B cell (primary cell): ENCODE results near the gene OSBPL5. TPM values are rescaled to one million over a fixed set of nuclear protein-coding genes. Genes with fewer than 3 reads are reported as not detected.

Experiments used
- ATAC-seq: fragments of 200-7000 bp; cut with Tn5 transposase; one replicate; pipeline ENCODE4 v1.10.0; 2021; ENCODE audit warnings: low read depth, mild to moderate bottlenecking, moderate number of reproducible peaks, moderate library complexity
- CTCF ChIA-PET: fragments of 350-600 bp; sonication (Branson Sonifier 250); formaldehyde crosslinking; loops from one replicate; lab custom pipeline; 2021; ENCODE audit warnings: antibody characterized with exemption, inconsistent platforms; lab: Charles Lee
- POLR2A ChIA-PET: fragments of 350-600 bp; sonication (Branson Sonifier 250); formaldehyde crosslinking; loops from one replicate; lab custom pipeline; 2021; ENCODE audit warnings: antibody characterized with exemption; lab: Charles Lee
- DNase-seq: peaks from one replicate; pipeline ENCODE4 v3.0.0; 2013
- H2AFZ ChIP-seq: 2 replicates; pipeline ENCODE4 v1.6.1; 2012; ENCODE audit warnings: mild to moderate bottlenecking, low read depth, low read length; ENCODE audit not compliant: insufficient read depth, poor library complexity, severe bottlenecking
- H3K27ac ChIP-seq, 2 donors: 1 replicate in 1 of 2; 2 replicates in 1 of 2; pipeline ENCODE4 v1.5.1; 2012 to 2013; ENCODE audit warnings: low read length in 2 of 2, mild to moderate bottlenecking in 2 of 2, moderate library complexity in 1 of 2
- H3K27me3 ChIP-seq, 4 experiments: fragments of 200-600 bp in 1 of 4; sonication (generic) in 1 of 4; replicated peaks in 1 of 4; 1 replicate in 2 of 4; 2 replicates in 2 of 4; pipeline versions ENCODE4 v1.6.1 to v1.7.0; 2013 to 2016; ENCODE audit warnings: low read length in 3 of 4, mild to moderate bottlenecking in 2 of 4, mixed read lengths in 1 of 4, moderate library complexity in 1 of 4; ENCODE audit not compliant: insufficient read depth in 4 of 4, control insufficient read depth in 3 of 4; ENCODE audit errors: control extremely low read depth in 1 of 4
- H3K36me3 ChIP-seq, 2 experiments: replicated peaks in 1 of 2; 1 replicate in 1 of 2; 2 replicates in 1 of 2; pipeline versions ENCODE4 v1.6.1 to v1.7.1; 2013; ENCODE audit warnings: low read length in 1 of 2; ENCODE audit not compliant: insufficient read depth in 2 of 2, control insufficient read depth in 1 of 2; ENCODE audit errors: control extremely low read depth in 1 of 2, extremely low read depth in 1 of 2
- H3K4me1 ChIP-seq, 2 donors: fragments of 200-600 bp in 1 of 2; sonication (generic) in 1 of 2; 1 replicate in 1 of 2; 2 replicates in 1 of 2; pipeline versions ENCODE4 v1.5.1 to v1.6.1; 2013 to 2017; ENCODE audit warnings: low read length in 2 of 2; ENCODE audit not compliant: control insufficient read depth in 2 of 2, insufficient read depth in 2 of 2
- H3K4me2 ChIP-seq: replicated peaks from 2 replicates; pipeline ENCODE3; 2012; ENCODE audit warnings: mild to moderate bottlenecking, low read depth, low read length; ENCODE audit not compliant: poor library complexity, severe bottlenecking
- H3K4me3 ChIP-seq, 5 experiments: fragments of 200-600 bp in 1 of 5; sonication (generic) in 1 of 5; 1 replicate in 3 of 5; 2 replicates in 2 of 5; pipeline versions ENCODE4 v1.5.1 to v1.7.0; 2011 to 2016; ENCODE audit warnings: low read length in 4 of 5, mild to moderate bottlenecking in 4 of 5, low read depth in 2 of 5, control low read depth in 1 of 5, moderate library complexity in 1 of 5; ENCODE audit not compliant: insufficient read depth in 1 of 5; ENCODE audit errors: control extremely low read depth in 1 of 5, extremely low read depth in 1 of 5
- H3K79me2 ChIP-seq: fragments of 200-600 bp; sonication (generic); one replicate; pipeline ENCODE4 v1.6.0; 2016; ENCODE audit warnings: low read length; ENCODE audit not compliant: control insufficient read depth, insufficient read depth
- H3K9ac ChIP-seq: fragments of 200-600 bp; sonication (generic); 2 replicates; pipeline ENCODE4 v1.6.1; 2017; ENCODE audit warnings: mild to moderate bottlenecking, low read length, moderate library complexity
- H3K9me3 ChIP-seq, 3 donors: one replicate each; pipeline versions ENCODE4 v1.6.1 to v1.7.1; 2013; ENCODE audit warnings: low read length in 2 of 3; ENCODE audit not compliant: control insufficient read depth in 2 of 3, insufficient read depth in 1 of 3; ENCODE audit errors: control extremely low read depth in 1 of 3
- H4K20me1 ChIP-seq: 2 replicates; pipeline ENCODE4 v1.6.0; 2012; ENCODE audit warnings: mild to moderate bottlenecking, low read length; ENCODE audit not compliant: insufficient read depth, control insufficient read depth, poor library complexity, severe bottlenecking
- H3K27ac Mint-ChIP-seq: one replicate; pipeline ENCODE4 v1.8.0; 2021; ENCODE audit warnings: mixed read lengths
- H3K27me3 Mint-ChIP-seq: one replicate; pipeline ENCODE4 v1.8.0; 2021; ENCODE audit warnings: mixed read lengths
- H3K4me1 Mint-ChIP-seq: one replicate; pipeline ENCODE4 v1.8.0; 2021; ENCODE audit warnings: mixed read lengths
- H3K4me3 Mint-ChIP-seq: one replicate; pipeline ENCODE4 v1.8.0; 2021; ENCODE audit warnings: mixed read lengths
- H3K9me3 Mint-ChIP-seq: one replicate; pipeline ENCODE4 v1.8.0; 2022; ENCODE audit warnings: mixed read lengths; ENCODE audit not compliant: insufficient read depth
- CTCF ChIP-seq: fragments of 200-600 bp; IDR thresholded peaks from one replicate; pipeline ENCODE4 v1.8.0; 2022; ENCODE audit warnings: antibody characterized with exemption, mild to moderate bottlenecking
- EZH2 ChIP-seq: IDR thresholded peaks from 2 replicates; pipeline ENCODE4 v1.6.1; 2012; ENCODE audit warnings: borderline replicate concordance, low read depth, mild to moderate bottlenecking, moderate library complexity, low read length; ENCODE audit not compliant: insufficient read depth, poor library complexity, severe bottlenecking
- WGBS: methylation state at CpG from one replicate; pipeline ENCODE4 v1.1.5; 2013; ENCODE audit warnings: missing lambda C conversion rate; ENCODE audit not compliant: insufficient coverage; 5-methylcytosine and 5-hydroxymethylcytosine counted together
- intact Hi-C: fragments of 100-400 bp; cut with micrococcal nuclease; formaldehyde crosslinking; loops from one replicate; pipeline ENCODE4 v1.10.0; 2022
- polyA plus RNA-seq: library from polyadenylated mRNA; depleted of rRNA; stranded (reverse); fragments of >200 nt; gene quantifications from 2 replicates; pipeline ENCODE4 v1.2.3, GENCODE V29; 2012
- total RNA-seq, 2 donors: library from RNA; stranded (reverse); fragments of 120-200 nt in 1 of 2; gene quantifications; 1 replicate in 1 of 2; 2 replicates in 1 of 2; pipeline versions ENCODE4 v1.2.3 to v1.2.4, GENCODE V29; 2013 to 2022

The OSBPL5 gene
- total and polyA plus RNA-seq, 2 donors (not counting 1 experiment from before 2014, with no cell fraction given) = 0.15 to 1.2 TPM

DNA sequence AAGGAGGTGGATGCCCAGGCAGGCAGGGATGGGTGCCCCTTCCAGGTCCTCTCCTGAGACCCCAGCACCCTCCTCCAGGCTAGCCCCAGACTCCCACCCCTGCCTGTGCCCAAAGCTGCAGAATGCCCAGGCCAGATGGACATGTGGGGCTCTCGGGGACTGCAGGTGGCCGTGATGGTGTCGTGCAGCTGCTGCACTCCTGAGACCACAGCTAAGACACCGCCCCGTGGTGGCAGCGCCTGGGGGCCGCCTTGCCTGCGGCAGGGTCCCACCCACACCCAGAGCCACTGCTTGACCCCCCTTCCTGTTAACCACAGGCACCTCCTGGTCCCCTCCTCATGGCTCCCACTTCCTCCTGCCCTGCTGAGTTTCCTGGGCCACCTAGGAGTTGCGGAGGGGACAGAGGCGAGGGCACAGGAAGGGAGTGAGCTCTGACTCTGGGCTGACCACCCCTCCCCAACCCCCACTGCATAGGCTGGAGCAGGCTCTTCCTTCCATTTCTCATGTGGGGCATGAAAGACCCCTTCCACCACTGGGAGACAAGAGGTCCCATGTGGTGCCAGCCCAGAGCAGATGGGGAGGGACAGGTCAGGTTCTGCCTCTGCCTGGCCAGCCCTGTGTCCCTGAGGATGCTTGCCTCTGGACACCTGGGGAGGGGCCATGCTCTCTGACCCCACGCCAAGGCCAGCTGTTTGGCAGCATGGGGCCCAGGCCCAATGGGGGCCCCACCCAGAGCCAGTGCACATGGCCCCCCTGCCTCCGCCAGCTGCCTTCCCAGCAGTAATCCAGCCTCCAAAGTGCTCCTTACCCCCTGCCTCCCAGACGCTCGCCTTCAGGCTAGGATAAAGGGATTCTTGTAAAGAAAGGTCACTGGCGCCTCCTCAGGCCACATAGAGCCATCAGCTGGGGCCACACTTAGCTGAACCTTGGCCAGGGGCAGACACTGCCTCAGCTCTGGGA is 29.3 kb downstream of the OSBPL5 start:
- Mint-ChIP-seq H3K4me3 (no peak overlapping the region), H3K27ac (no peak overlapping the region), H3K4me1 (no peaks in the 10 kb centered on the region), H3K27me3 (no peaks in the 10 kb centered on the region), H3K9me3 (no peaks in the 10 kb centered on the region)
- no peaks in the 10 kb centered on the region for H3K4me1 ChIP-seq
- no peak overlapping the region for H3K4me2 ChIP-seq
- no peak overlapping the region for H2AFZ ChIP-seq
- no peak overlapping the region for H3K4me3 ChIP-seq
- intact Hi-C loops = no loop called here
- H3K9me3 ChIP-seq = no peaks in the 10 kb centered on the region
- H3K27me3 ChIP-seq = no peaks in the 10 kb centered on the region
- H3K79me2 ChIP-seq = no peaks in the 10 kb centered on the region
- no peak for ATAC-seq
- no peaks in the 10 kb centered on the region for H4K20me1 ChIP-seq
- POLR2A ChIA-PET = no interaction called here
- CTCF ChIA-PET = no interaction called here
- no peak for DNase-seq
- WGBS = 24% methylated on average over 11 of the region's 15 CpGs
- no peak overlapping the region for H3K27ac ChIP-seq
- no peak overlapping the region for H3K9ac ChIP-seq
- TF ChIP-seq CTCF (no peak), EZH2 (no peak)
- no peaks in the 10 kb centered on the region for H3K36me3 ChIP-seq
